Prostate gland (tissue), 2 donors: ENCODE measurements around the gene ALK.

Experiments used
- CTCF ChIP-seq, 4 experiments: fragments of 200-600 bp in 2 of 4; fragments of 450-650 bp in 2 of 4; sonication (generic) in 2 of 4; IDR thresholded peaks; 1 replicate in 3 of 4; 2 replicates in 1 of 4; pipeline ENCODE4 v1.5.1; 2016 to 2019; ENCODE audit warnings: antibody characterized with exemption in 4 of 4, mild to moderate bottlenecking in 2 of 4, moderate library complexity in 2 of 4
- POLR2A ChIP-seq: fragments of 450-650 bp; IDR thresholded peaks from one replicate; pipeline ENCODE4 v1.6.1; 2016; ENCODE audit warnings: antibody characterized with exemption, mild to moderate bottlenecking
- POLR2AphosphoS5 ChIP-seq: sonication (generic); formaldehyde crosslinking; IDR thresholded peaks from one replicate; pipeline ENCODE4 v1.6.1; 2017; ENCODE audit warnings: antibody characterized with exemption

DNA sequence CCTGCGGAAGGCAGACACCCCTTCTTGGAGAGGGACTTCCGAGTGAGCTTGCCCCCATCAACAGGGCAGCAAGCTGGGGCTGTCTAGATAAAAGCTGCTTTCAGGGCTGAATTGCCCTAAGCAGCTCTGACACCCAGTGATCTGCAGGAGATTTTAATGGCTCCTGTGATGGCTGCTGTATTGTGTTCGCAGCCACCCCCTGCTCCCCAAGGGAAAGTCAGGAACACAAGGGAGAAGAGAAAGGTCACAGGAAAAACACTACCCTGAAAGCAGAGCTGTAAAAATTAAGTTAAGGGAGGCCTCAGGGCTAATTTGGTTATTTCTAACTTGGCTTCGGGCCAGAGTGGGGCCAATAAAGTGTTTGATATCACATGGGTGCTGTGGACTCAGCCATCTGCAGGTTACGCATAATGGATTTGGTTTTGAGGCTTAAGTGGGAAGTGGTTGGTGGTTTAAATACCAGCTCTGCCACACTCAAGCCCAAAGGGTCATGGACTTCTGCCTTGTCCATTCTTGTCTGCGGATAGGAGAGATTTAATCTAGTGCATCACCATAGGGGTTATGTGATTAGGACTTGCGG, 658.6 kb downstream of the ALK start:
- TF ChIP-seq CTCF (IDR thresholded peaks at IDR 0.05) (no peak), POLR2A (no peak), POLR2AphosphoS5 (no peak)
